ENCODE results near the gene SNX4.

SNX4 gene

DNA sequence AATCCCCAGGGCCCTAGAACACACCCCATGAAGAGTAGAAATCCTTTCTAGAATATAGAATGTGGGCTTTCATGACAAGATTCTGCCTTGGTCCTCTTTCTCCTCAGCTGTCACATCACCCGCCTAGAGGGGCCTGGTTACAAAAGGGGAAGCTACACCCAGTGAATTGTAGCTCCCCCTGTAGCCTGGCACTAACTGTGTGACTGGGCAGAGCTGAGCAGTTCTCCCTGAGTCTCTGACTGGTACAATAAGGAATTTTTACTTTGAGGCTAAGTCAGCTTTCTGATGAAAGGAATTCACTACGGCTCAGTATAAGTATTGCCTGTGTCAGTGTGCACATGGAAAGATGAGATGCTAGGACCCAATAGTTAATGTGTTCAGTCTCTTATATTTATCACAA lies 116.2 kb downstream of the SNX4 start:
- H3K27me3 ChIP-seq (replicated peaks; ENCODE audit: control insufficient read depth, insufficient read depth, low read length) = no peaks in the 10 kb centered on the region
- H3K9ac ChIP-seq (ENCODE audit: low read length) = no peak overlapping the region
- no peaks in the 10 kb centered on the region for H3K36me3 ChIP-seq (ENCODE audit: control insufficient read depth, insufficient read depth, low read length, severe bottlenecking)
- peak; percentile 72 for DNase-seq (ENCODE audit: low read depth)
- peaks cover 16% of the 10 kb centered on the region for H3K4me1 ChIP-seq (ENCODE audit: control insufficient read depth, insufficient read depth, low read length)
- no peaks in the 10 kb centered on the region for H3K9me3 ChIP-seq (ENCODE audit: control insufficient read depth, low read length)
- H3K4me3 ChIP-seq (ENCODE audit: low read length) = no peak overlapping the region

DNA sequence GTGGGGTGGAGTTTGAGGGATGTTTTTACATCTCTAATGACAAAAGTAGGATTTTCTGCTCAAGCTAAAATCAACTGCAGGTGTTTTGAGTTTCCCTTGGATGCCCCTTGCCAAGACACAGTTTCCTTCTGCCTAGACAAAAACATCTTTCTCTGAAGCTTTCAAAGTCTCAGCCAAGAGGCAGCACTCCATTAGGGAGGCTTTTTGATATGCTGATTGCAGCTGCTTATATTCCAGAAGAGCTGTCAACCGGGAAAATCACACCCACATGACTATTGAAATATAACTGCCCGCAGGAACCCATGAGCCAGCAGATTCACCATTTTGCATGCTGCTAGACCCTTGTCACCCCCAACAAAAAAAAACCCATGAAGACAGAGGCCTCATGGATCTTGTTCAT lies 117.4 kb downstream of the SNX4 start:
- Histone ChIP-seq H3K4me1 (ENCODE audit: control insufficient read depth, insufficient read depth, low read length) (peaks cover 16% of the 10 kb centered on the region), H3K27me3 (replicated peaks; ENCODE audit: control insufficient read depth, insufficient read depth, low read length) (no peaks in the 10 kb centered on the region), H3K36me3 (ENCODE audit: control insufficient read depth, insufficient read depth, low read length, severe bottlenecking) (no peaks in the 10 kb centered on the region), H3K9me3 (ENCODE audit: control insufficient read depth, low read length) (no peaks in the 10 kb centered on the region), H3K9ac (ENCODE audit: low read length) (no peak overlapping the region), H3K4me3 (ENCODE audit: low read length) (no peak overlapping the region)
- no peak for DNase-seq (ENCODE audit: low read depth)

DNA sequence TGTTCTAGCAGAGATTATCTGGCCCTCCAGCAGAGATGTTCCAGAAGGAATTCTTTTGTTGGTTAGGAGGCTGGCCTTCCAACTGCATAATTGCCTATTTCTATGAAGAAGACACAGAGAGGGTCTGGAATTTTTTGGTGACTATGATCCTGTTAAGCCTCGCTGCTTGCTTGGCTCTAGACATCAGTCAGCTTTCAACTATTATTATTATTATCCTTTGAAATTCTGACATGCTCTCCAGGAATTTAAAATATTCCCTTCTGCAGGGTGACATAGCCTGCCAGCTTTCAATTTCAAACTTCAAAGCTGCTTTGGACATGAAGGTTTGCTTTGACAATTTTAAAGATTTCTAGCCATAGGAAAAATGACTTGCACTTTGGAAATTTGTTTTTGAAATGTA lies 118.6 kb downstream of the SNX4 start:
- DNase-seq (ENCODE audit: low read depth) = peak; percentile 54
- no peak overlapping the region for H3K9ac ChIP-seq (ENCODE audit: low read length)
- H3K9me3 ChIP-seq (ENCODE audit: control insufficient read depth, low read length) = no peaks in the 10 kb centered on the region
- no peak overlapping the region for H3K4me3 ChIP-seq (ENCODE audit: low read length)
- H3K4me1 ChIP-seq (ENCODE audit: control insufficient read depth, insufficient read depth, low read length) = peaks cover 16% of the 10 kb centered on the region
- H3K27me3 ChIP-seq (replicated peaks; ENCODE audit: control insufficient read depth, insufficient read depth, low read length) = no peaks in the 10 kb centered on the region
- no peaks in the 10 kb centered on the region for H3K36me3 ChIP-seq (ENCODE audit: control insufficient read depth, insufficient read depth, low read length, severe bottlenecking)

DNA sequence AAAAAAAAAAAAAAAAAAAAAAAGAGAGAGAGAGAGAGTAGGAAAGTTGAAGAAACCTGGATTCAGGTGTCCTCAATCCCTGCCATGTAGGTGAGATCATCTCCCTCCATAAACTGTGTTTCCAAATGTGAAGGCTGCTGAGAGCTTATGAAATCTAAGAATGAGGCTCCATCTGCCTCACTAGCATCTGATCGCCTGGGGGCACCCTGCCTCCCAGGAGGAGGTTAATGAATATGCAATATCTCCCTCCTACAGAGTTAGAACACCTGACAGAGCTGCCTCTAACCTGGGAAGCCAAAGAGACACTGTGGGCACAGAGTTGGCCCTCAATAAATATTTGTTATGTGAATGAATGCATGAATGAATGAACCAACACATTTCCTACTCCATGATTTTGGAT lies 121.0 kb downstream of the SNX4 start:
- H3K27me3 ChIP-seq (replicated peaks; ENCODE audit: control insufficient read depth, insufficient read depth, low read length) = no peaks in the 10 kb centered on the region
- DNase-seq (ENCODE audit: low read depth) = no peak
- peaks cover 13% of the 10 kb centered on the region for H3K4me1 ChIP-seq (ENCODE audit: control insufficient read depth, insufficient read depth, low read length)
- no peaks in the 10 kb centered on the region for H3K9me3 ChIP-seq (ENCODE audit: control insufficient read depth, low read length)
- no peaks in the 10 kb centered on the region for H3K36me3 ChIP-seq (ENCODE audit: control insufficient read depth, insufficient read depth, low read length, severe bottlenecking)
- H3K9ac ChIP-seq (ENCODE audit: low read length) = no peak overlapping the region
- H3K4me3 ChIP-seq (ENCODE audit: low read length) = no peak overlapping the region
